H7 (cell line): ENCODE measurements around the gene GLT8D2. TPM values are rescaled to one million over a fixed set of nuclear protein-coding genes. Genes with fewer than 3 reads are reported as not detected.

Experiments used
- DNase-seq: peaks from one replicate; pipeline ENCODE4 v3.0.0; 2012
- H3K27me3 ChIP-seq: 2 replicates; pipeline ENCODE4 v1.6.0; 2011; ENCODE audit warnings: mild to moderate bottlenecking, low read length; ENCODE audit not compliant: control insufficient read depth, insufficient read depth
- H3K36me3 ChIP-seq: replicated peaks from 2 replicates; pipeline ENCODE4 v1.5.1; 2011; ENCODE audit warnings: low read length; ENCODE audit not compliant: control insufficient read depth, insufficient read depth
- H3K4me3 ChIP-seq: 2 replicates; pipeline ENCODE4 v1.5.1; 2011; ENCODE audit warnings: low read depth, mild to moderate bottlenecking, control low read depth, low read length, moderate library complexity; ENCODE audit not compliant: insufficient read depth
- total RNA-seq: library from RNA; depleted of rRNA; stranded (reverse); fragments of >200 nt; shearing (Covaris generic); gene quantifications from 2 replicates; pipeline ENCODE4 v1.2.3, GENCODE V29; 2014

GLT8D2 gene
- total RNA-seq, 1 experiment from 2014 or later, result 1.7 TPM

GRCh38 chr12:104002686-104003085 is 47.3 kb downstream of the GLT8D2 start:
- no peaks in the 10 kb centered on the region for H3K36me3 ChIP-seq
- no peak overlapping the region for H3K4me3 ChIP-seq
- H3K27me3 ChIP-seq, result no peaks in the 10 kb centered on the region
- DNase-seq, result no peak

- no peak overlapping the region for H3K4me3 ChIP-seq
- no peak for DNase-seq
- no peaks in the 10 kb centered on the region for H3K27me3 ChIP-seq
- no peaks in the 10 kb centered on the region for H3K36me3 ChIP-seq
Measured at GRCh38 chr12:104000807-104001434, 49.1 kb downstream of the GLT8D2 start.

GRCh38 chr12:103998976-103999375 is 51.0 kb downstream of the GLT8D2 start:
- H3K4me3 ChIP-seq, result no peak overlapping the region
- no peaks in the 10 kb centered on the region for H3K36me3 ChIP-seq
- DNase-seq, result no peak
- H3K27me3 ChIP-seq, result no peaks in the 10 kb centered on the region

GRCh38 chr12:103997286-103997900 is 52.6 kb downstream of the GLT8D2 start:
- DNase-seq, result no peak
- H3K4me3 ChIP-seq, result no peak overlapping the region
- H3K27me3 ChIP-seq, result no peaks in the 10 kb centered on the region
- no peaks in the 10 kb centered on the region for H3K36me3 ChIP-seq

- no peak for DNase-seq
- Histone ChIP-seq H3K36me3 (no peaks in the 10 kb centered on the region), H3K27me3 (no peaks in the 10 kb centered on the region), H3K4me3 (no peak overlapping the region)
Measured at GRCh38 chr12:103996595-103996994, 53.4 kb downstream of the GLT8D2 start.

- H3K4me3 ChIP-seq, result no peak overlapping the region
- no peak for DNase-seq
- H3K36me3 ChIP-seq, result peaks cover under 1% of the 10 kb centered on the region; the same call in 1 of the 2 replicates
- no peaks in the 10 kb centered on the region for H3K27me3 ChIP-seq
Measured at GRCh38 chr12:103994235-103994634, 55.8 kb downstream of the GLT8D2 start.

- no peak overlapping the region for H3K4me3 ChIP-seq
- DNase-seq, result no peak
- H3K36me3 ChIP-seq, result peaks cover 25% of the 10 kb centered on the region
Measured at GRCh38 chr12:103986829-103987228, 63.2 kb downstream of the GLT8D2 start.

GRCh38 chr12:103978384-103978982 is 71.5 kb downstream of the GLT8D2 start:
- Histone ChIP-seq H3K4me3 (no peak overlapping the region), H3K36me3 (peaks cover 23% of the 10 kb centered on the region), H3K27me3 (no peaks in the 10 kb centered on the region)
- DNase-seq, result no peak

More at GRCh38 chr12:103986829-103987228, 63.2 kb downstream of the GLT8D2 start:
- H3K27me3 ChIP-seq, result no peaks in the 10 kb centered on the region

GRCh38 chr12:103975368-103975767 is 74.6 kb downstream of the GLT8D2 start:
- no peak for DNase-seq
- H3K4me3 ChIP-seq, result no peak overlapping the region
- peaks cover 10% of the 10 kb centered on the region for H3K36me3 ChIP-seq
- no peaks in the 10 kb centered on the region for H3K27me3 ChIP-seq

GRCh38 chr12:103973909-103974308 is 76.1 kb downstream of the GLT8D2 start:
- peaks cover 5% of the 10 kb centered on the region for H3K36me3 ChIP-seq
- DNase-seq, result peak; percentile 15
- no peak overlapping the region for H3K4me3 ChIP-seq
- H3K27me3 ChIP-seq, result no peaks in the 10 kb centered on the region

GRCh38 chr12:103969391-103969790 is 80.6 kb downstream of the GLT8D2 start:
- H3K27me3 ChIP-seq, result no peaks in the 10 kb centered on the region
- no peak overlapping the region for H3K4me3 ChIP-seq
- no peaks in the 10 kb centered on the region; the same call in 1 of the 2 replicates for H3K36me3 ChIP-seq
- DNase-seq, result no peak

GRCh38 chr12:103966736-103967135 is 83.3 kb downstream of the GLT8D2 start:
- Histone ChIP-seq H3K36me3 (no peaks in the 10 kb centered on the region; the same call in 1 of the 2 replicates), H3K4me3 (peak overlapping the region; percentile 81), H3K27me3 (no peaks in the 10 kb centered on the region)
- DNase-seq, result no peak

- DNase-seq, result peak; percentile 91
- Histone ChIP-seq H3K27me3 (no peaks in the 10 kb centered on the region), H3K36me3 (no peaks in the 10 kb centered on the region; the same call in 1 of the 2 replicates), H3K4me3 (peak within 1 kb of the TSS; percentile 81)
Measured at GRCh38 chr12:103965590-103966504, 84.1 kb downstream of the GLT8D2 start, which contains the start of gene TDG. TSS of gene TDG (plus strand) at chr12:103965872. CDS start at chr12:103966038, 166 bp downstream.

GRCh38 chr12:103965255-103965589 is 84.8 kb downstream of the GLT8D2 start:
- H3K4me3 ChIP-seq, result peak overlapping the region; percentile 81
- DNase-seq, result no peak
- no peaks in the 10 kb centered on the region for H3K27me3 ChIP-seq
- no peaks in the 10 kb centered on the region; the same call in 1 of the 2 replicates for H3K36me3 ChIP-seq
